NCI-H748 (cell line): Measurements from ENCODE around the gene KLF2.

Experiments
- DNase-seq: peaks from one replicate; lab custom pipeline; 2025; ENCODE audit not compliant: unreplicated experiment; lab: John Stamatoyannopoulos, UW

Gene KLF2

DNA sequence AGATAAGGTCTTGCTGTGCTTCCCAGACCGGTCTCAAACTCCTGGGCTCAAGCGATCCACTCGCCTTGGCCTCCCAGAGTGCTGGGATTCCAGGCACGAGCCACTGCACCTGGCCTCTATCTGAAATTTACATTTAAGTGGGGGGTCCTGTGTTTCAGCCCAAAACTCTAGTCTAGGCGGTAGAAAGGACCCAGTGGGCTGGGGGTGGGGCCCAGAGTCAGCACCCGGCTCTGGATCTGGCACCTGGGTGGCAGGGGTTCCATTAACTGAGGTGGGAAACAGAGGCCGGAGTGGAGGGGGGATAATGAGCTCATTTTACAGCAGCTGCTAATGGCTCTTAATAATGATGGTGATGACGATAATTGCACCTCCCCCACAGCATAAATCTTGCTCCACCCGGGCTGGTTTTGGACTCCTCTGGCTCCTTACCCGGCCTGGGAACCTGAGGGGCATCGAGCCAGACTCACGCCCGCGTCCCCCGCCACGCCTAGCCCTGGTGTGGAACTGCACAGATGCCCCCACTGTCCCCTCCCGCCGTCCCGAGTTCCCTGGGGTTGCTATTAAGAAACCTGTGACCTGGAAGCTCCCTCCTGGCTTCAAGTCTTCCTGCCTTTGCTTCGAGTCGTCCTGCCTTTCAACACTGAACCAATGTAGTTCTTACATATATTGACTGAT is 17.8 kb upstream of the KLF2 start:
- no peak for DNase-seq

- DNase-seq = no peak
Observed at GRCh38 chr19:16308081-16308480, 16.5 kb upstream of the KLF2 start.

DNA sequence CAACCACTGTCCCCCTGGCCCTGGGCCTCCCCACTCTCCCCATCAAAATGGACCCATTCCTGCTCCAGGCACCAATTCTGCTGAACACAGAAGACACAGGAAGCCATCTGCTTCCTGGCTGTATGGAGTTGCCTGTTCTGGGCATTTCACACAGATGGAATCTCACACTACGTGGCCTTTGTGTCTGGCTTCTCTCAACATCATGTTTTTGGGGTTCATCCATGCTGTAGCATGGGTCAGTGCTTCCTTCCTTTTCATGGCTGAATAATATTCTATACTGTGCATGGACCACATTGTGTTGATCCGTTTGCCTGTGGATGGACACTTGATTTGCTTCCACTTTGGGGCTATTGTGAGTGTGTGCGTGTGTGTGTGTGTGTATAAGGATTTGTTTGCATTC is 15.0 kb upstream of the KLF2 start:
- DNase-seq = no peak

- DNase-seq = no peak
Observed at GRCh38 chr19:16315825-16316505, 8.7 kb upstream of the KLF2 start.

GRCh38 chr19:16316506-16316882 is 8.1 kb upstream of the KLF2 start:
- DNase-seq = no peak

GRCh38 chr19:16319481-16319880 is 5.1 kb upstream of the KLF2 start:
- no peak for DNase-seq

DNA sequence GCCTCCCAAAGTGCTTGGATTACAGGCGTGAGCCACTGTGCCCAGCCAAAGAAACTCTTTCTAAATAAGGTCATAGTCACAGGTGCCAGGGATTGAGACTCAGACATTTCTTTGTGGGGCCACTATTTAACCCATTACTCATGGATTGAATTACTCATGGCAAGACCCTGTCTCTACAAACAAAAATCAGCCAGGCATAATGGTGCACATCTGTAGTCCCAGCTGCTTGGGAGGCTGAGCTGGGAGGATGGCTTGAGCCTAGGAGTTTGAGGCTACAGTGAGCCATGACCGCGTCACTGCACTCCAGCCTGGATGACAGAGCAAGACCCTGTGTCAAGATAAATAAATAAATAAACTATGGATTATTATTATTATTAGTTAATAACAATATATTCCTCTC is 3.6 kb upstream of the KLF2 start:
- DNase-seq = no peak

- DNase-seq = peak; percentile 29
Observed at GRCh38 chr19:16325161-16325527, 518 bp downstream of the KLF2 start.

DNA sequence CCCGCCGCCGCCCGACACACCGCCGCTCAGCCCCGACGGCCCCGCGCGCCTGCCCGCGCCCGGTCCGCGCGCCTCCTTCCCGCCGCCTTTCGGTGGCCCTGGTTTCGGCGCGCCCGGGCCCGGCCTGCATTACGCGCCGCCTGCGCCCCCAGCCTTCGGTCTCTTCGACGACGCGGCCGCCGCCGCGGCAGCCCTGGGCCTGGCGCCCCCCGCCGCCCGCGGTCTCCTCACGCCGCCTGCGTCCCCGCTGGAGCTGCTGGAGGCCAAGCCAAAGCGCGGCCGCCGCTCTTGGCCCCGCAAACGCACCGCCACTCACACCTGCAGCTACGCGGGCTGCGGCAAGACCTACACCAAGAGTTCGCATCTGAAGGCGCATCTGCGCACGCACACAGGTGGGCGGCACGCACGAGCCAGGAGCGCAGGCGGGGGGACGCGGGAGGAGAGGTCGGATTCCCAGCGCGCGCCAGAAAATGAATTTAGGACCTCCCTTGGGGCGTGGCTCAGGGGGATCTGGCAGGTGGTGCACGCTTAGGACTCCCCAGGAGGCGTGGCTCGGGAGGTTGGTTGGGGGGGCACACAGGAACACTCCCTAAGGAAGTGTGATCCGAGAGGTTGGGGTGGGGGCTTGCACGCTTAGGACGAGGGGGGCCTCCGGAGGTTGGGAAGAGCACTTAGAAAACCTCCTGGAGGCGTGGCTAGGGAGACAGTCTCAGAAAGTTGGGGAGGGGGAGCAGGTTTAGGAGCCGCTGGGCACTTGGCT is 1.2 kb downstream of the KLF2 start:
- peak; percentile 84 for DNase-seq

DNA sequence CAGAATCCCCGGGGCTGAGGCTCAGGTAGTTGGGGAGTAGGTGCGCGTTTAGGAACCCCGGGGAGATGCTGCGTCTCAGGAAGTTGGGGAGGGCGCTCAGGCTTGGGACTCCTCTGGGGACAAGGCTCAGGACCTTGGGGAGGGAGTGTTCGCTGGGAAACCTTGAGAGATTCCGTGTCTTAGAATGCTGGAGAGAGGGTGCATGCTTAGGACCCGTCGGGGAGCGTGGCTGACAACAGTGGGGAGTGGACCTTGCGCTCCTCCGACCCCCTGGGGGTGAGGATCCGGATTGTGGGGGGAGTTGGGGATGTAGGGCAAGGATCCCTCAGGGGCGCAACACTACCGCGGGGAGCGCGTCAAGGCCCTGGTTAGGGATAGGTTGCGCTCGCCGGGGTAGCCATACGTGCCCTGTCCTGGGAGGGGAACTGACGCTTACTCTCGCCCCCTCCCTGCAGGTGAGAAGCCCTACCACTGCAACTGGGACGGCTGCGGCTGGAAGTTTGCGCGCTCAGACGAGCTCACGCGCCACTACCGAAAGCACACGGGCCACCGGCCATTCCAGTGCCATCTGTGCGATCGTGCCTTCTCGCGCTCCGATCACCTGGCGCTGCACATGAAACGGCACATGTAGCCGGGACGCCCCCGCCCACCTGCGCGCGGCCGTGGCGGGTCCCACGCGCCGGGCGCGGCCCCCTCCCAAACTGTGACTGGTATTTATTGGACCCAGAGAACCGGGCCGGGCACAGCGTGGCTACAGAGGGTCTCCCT is 2.0 kb downstream of the KLF2 start:
- no peak for DNase-seq

DNA sequence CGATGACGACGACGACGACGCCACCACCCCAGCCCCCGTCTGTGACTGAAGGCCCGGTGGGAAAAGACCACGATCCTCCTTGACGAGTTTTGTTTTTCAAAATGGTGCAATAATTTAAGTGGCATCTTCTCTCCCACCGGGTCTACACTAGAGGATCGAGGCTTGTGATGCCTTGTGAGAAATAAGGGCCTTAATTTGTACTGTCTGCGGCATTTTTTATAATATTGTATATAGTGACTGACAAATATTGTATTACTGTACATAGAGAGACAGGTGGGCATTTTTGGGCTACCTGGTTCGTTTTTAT is 2.5 kb downstream of the KLF2 start:
- DNase-seq = no peak

DNA sequence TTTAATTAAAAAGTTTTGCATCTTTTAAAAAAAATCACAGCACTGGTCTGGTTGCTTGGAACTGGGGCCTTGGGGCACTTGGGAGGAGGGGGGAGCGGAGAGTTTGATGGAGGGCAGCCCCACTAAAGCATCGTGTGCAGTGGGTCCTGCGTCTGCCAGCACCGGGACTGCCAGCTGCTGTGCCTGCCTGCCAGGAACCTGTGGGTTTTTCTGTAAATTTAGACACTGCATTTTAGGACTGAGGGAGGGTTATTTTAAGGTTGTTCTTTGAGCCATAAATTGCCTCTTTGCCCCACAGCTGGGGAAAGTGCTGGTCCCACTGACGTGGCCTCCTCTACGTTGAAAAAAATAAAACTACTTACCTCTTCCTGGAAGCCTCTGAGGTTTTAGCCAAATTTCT is 2.9 kb downstream of the KLF2 start:
- no peak for DNase-seq

DNA sequence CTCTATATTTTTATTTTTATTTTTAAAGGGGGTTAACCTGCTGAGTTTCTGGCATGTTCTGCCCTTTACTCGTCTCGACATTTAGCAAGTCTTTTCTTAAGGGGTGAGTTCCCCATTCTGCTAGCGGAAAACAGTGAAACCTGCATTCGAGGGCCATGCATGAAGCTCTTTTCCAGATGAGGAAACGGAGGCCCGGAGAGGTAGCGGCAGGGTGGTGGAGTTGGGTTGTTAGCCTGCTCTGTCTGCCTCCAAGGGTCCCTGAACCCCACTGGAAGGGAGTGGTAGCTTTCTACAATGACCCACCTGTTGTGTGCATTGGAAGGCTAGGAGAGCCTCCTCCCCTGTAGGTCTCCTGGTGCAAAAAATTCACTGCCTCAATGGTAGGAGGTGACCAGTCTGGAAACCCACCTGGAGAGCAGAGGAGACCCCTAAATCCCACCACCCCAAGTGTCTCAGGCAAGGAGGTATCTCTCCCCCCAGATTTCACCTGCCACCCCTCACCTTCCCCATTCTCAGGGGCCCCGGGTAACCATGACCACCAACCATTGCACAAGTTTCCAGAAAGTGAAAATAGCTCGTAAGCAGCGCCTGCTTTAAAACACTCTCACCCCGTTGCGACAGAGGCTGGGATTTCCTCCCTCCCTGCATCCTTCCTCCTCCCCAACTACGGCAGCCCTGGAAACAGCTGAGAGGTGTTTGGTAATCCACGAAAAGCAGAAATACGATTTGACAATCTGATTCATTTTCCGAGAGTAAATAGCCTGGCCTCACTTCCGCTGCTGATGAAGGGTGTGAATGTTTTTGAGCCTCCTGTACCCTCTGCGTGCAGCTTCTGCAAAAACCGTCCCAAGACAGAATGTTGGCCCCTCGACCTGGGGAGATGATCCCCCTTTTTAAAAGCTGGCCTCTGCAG is 3.5 kb downstream of the KLF2 start:
- DNase-seq = no peak

DNA sequence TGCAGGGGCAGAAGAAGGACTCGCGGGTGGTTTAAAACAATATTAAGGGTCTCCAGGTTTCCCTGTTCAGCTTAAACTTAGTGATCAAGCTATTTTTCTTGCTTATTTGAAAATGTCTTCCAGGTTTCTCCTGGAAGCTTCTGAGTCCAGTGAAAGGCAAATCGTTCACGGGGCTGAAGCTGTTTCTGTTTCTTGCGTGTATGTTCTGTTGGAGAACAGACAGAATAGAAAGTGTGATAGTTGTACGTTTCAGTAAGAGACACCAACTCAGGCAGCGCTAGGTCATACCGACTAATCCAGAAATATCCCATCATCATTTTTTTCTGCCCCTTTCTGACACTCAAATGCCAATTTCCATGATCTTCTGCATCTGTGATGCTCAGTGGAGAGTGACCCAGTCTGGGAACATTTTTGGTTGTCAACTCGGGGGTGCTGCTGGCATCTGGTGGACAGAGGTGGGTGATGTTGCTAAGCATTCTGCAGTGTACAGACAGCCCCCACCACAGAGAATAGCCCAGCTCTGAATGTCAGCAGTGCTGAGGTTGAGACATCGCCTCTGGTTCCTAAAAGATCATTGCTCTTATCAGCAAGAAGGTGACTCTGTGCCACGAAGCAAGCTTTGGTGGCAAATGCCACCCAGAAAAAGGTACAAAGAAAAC is 4.3 kb downstream of the KLF2 start:
- DNase-seq = no peak

- no peak for DNase-seq
Observed at GRCh38 chr19:16330368-16330801, 5.8 kb downstream of the KLF2 start.

GRCh38 chr19:16330806-16331690 is 6.4 kb downstream of the KLF2 start:
- DNase-seq = no peak

GRCh38 chr19:16333001-16333586 is 8.5 kb downstream of the KLF2 start:
- no peak for DNase-seq

DNA sequence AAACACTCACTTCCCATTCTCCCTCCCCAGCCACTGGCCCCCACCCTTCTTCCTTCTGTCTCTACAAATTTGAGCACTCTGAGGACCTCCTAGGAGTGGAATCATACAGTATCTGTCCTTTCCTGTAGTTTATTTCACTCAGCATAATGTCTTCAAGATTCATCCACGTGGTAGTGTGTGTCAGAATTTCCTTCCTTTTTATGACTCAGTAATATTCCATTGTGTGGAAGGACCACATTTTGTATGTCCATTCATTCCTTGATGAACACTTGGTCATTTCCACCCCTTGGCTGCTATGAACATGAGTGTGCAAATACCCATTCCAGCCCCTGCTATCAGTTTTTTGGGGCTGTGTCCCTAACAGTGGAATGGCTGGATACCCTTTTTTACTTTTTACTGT is 9.8 kb downstream of the KLF2 start:
- DNase-seq = no peak

GRCh38 chr19:16335226-16335625 is 10.6 kb downstream of the KLF2 start:
- DNase-seq = no peak
